GM03348 (cell line): ENCODE results near the gene PEX3.
A peak's percentile ranks its signal among the peaks of the same experiment; 100 is the strongest.
"Not testable (repeated sequence)": the region's sequence is repeated elsewhere in the genome, so short reads cannot be mapped to it uniquely, and the experiment has no call there.

Source experiments
- DNase-seq: peaks from one replicate; pipeline ENCODE4 v3.0.0; 2012; ENCODE audit warnings: low spot score

PEX3 gene

GRCh38 chr6:143507358-143508145 is 56.9 kb downstream of the PEX3 start:
- DNase-seq = no peak

GRCh38 chr6:143510326-143510725 is 59.7 kb downstream of the PEX3 start:
- not testable (repeated sequence) for DNase-seq

GRCh38 chr6:143510991-143511891 is 60.6 kb downstream of the PEX3 start, which contains the start of gene FUCA2:
Gene FUCA2 (minus strand): TSS chr6:143511720. CDS start chr6:143511634, 86 bp downstream.
- peak; percentile 92 for DNase-seq

GRCh38 chr6:143513410-143513809 is 62.8 kb downstream of the PEX3 start:
- peak; percentile 33 for DNase-seq

- DNase-seq = peak; percentile 46
Measured at GRCh38 chr6:143515061-143515760, 64.6 kb downstream of the PEX3 start.

- DNase-seq = no peak
Measured at GRCh38 chr6:143515766-143516355, 65.3 kb downstream of the PEX3 start.

GRCh38 chr6:143516690-143517446 is 66.3 kb downstream of the PEX3 start:
- no peak for DNase-seq

- DNase-seq = no peak
Measured at GRCh38 chr6:143517447-143517773, 66.8 kb downstream of the PEX3 start.

- no peak for DNase-seq
Measured at GRCh38 chr6:143522039-143522600, 71.5 kb downstream of the PEX3 start.

GRCh38 chr6:143525356-143525755 is 74.8 kb downstream of the PEX3 start:
- no peak for DNase-seq

- DNase-seq = no peak
Measured at GRCh38 chr6:143527677-143528076, 77.1 kb downstream of the PEX3 start.

GRCh38 chr6:143528164-143528811 is 77.7 kb downstream of the PEX3 start:
- no peak for DNase-seq

GRCh38 chr6:143529095-143529494 is 78.5 kb downstream of the PEX3 start:
- DNase-seq = peak; percentile 15

GRCh38 chr6:143531720-143532499 is 81.3 kb downstream of the PEX3 start:
- DNase-seq = no peak

- DNase-seq = no peak
Measured at GRCh38 chr6:143535189-143535614, 84.6 kb downstream of the PEX3 start.

- no peak for DNase-seq
Measured at GRCh38 chr6:143536461-143536865, 85.9 kb downstream of the PEX3 start.

- peak; percentile 85 for DNase-seq
Measured at GRCh38 chr6:143536866-143537691, 86.5 kb downstream of the PEX3 start.

GRCh38 chr6:143538374-143538773 is 87.8 kb downstream of the PEX3 start:
- no peak for DNase-seq

GRCh38 chr6:143539106-143539505 is 88.5 kb downstream of the PEX3 start:
- no peak for DNase-seq
